PFSK-1 (cell line): ENCODE results near the gene SENP1.

Source experiments
- FOXP2 ChIP-seq: optimal IDR thresholded peaks from 2 replicates; pipeline ENCODE3; 2011; ENCODE audit warnings: borderline replicate concordance, control low read depth, inconsistent platforms; ENCODE audit not compliant: insufficient read depth; ENCODE audit errors: extremely low read length, extremely low read depth
- POLR2AphosphoS5 ChIP-seq: IDR thresholded peaks from 2 replicates; pipeline ENCODE4 v1.6.1; 2012; ENCODE audit warnings: low read depth, mild to moderate bottlenecking, control low read depth, low read length, moderate library complexity
- SIN3A ChIP-seq: IDR thresholded peaks from 2 replicates; pipeline ENCODE4 v1.6.1; 2012; ENCODE audit warnings: mild to moderate bottlenecking, low read length, moderate library complexity, borderline replicate concordance; ENCODE audit not compliant: insufficient read depth
- TAF1 ChIP-seq: IDR thresholded peaks from 2 replicates; pipeline ENCODE4 v1.6.1; 2012; ENCODE audit warnings: low read length, control low read depth, borderline replicate concordance; ENCODE audit not compliant: insufficient read depth
- TF ChIP-seq, protein P1 (sequence below), 2 experiments: IDR thresholded peaks; 2 replicates each; pipeline versions ENCODE4 v1.6.1 to v1.8.0; 2011 to 2012; ENCODE audit warnings: low read depth in 2 of 2, low read length in 2 of 2, control low read depth in 1 of 2, inconsistent platforms in 1 of 2, mild to moderate bottlenecking in 1 of 2, moderate library complexity in 1 of 2; ENCODE audit not compliant: insufficient read depth in 1 of 2

DNA sequence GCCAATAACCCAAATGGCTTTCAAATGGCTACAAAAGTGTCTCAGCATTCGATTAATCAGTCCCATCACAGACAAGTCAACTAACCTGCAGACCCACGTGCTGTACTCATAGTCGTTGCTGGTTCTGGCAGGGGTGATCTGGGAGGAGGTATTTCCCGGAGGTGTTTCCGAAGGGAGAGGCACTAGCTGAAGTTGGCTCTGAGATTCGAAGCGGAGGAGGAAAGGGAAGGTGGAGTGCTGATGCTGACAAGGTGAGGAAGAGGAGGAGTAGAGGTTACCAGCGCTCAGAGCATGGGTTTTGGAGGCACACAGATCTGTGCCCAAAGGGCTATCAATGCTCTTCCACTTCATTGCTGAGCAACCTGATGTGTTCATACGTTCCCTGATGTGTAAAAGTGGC, 81.1 kb downstream of the SENP1 start:
- no peak for TF ChIP-seq SIN3A
- TF ChIP-seq, protein P1, sequence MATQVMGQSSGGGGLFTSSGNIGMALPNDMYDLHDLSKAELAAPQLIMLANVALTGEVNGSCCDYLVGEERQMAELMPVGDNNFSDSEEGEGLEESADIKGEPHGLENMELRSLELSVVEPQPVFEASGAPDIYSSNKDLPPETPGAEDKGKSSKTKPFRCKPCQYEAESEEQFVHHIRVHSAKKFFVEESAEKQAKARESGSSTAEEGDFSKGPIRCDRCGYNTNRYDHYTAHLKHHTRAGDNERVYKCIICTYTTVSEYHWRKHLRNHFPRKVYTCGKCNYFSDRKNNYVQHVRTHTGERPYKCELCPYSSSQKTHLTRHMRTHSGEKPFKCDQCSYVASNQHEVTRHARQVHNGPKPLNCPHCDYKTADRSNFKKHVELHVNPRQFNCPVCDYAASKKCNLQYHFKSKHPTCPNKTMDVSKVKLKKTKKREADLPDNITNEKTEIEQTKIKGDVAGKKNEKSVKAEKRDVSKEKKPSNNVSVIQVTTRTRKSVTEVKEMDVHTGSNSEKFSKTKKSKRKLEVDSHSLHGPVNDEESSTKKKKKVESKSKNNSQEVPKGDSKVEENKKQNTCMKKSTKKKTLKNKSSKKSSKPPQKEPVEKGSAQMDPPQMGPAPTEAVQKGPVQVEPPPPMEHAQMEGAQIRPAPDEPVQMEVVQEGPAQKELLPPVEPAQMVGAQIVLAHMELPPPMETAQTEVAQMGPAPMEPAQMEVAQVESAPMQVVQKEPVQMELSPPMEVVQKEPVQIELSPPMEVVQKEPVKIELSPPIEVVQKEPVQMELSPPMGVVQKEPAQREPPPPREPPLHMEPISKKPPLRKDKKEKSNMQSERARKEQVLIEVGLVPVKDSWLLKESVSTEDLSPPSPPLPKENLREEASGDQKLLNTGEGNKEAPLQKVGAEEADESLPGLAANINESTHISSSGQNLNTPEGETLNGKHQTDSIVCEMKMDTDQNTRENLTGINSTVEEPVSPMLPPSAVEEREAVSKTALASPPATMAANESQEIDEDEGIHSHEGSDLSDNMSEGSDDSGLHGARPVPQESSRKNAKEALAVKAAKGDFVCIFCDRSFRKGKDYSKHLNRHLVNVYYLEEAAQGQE (IDR thresholded peaks at IDR 0.05; ENCODE audit: insufficient read depth in 1 of 2, low read depth in 2 of 2, low read length in 2 of 2), result no peak
- TF ChIP-seq TAF1, result no peak
- no peak for TF ChIP-seq POLR2AphosphoS5
- no peak for TF ChIP-seq FOXP2
